Measurements from ENCODE around the gene CDK5R2.
A peak's percentile ranks its signal among the peaks of the same experiment; 100 is the strongest.

Gene CDK5R2

GRCh38 chr2:218980735-218981389, 21.4 kb downstream of the CDK5R2 start:
- H3K4me3 ChIP-seq (ENCODE audit: low read length) = no peak overlapping the region
- no peak for TF ChIP-seq CTCF (IDR thresholded peaks at IDR 0.05; ENCODE audit: insufficient read depth, low read depth, low read length, missing control alignments)
- DNase-seq (ENCODE audit: low read depth) = no peak

- DNase-seq (ENCODE audit: low read depth) = no peak
- TF ChIP-seq CTCF (IDR thresholded peaks at IDR 0.05; ENCODE audit: insufficient read depth, low read depth, low read length, missing control alignments) = no peak
- no peak overlapping the region for H3K4me3 ChIP-seq (ENCODE audit: low read length)
Measured at GRCh38 chr2:218981390-218981880, 22.0 kb downstream of the CDK5R2 start.

- TF ChIP-seq CTCF (IDR thresholded peaks at IDR 0.05; ENCODE audit: insufficient read depth, low read depth, low read length, missing control alignments) = no peak
- DNase-seq (ENCODE audit: low read depth) = peak; percentile 64
- H3K4me3 ChIP-seq (ENCODE audit: low read length) = no peak overlapping the region
Measured at GRCh38 chr2:218981881-218982585, 22.6 kb downstream of the CDK5R2 start.

GRCh38 chr2:218982586-218983262, 23.3 kb downstream of the CDK5R2 start:
- TF ChIP-seq CTCF (IDR thresholded peaks at IDR 0.05; ENCODE audit: insufficient read depth, low read depth, low read length, missing control alignments) = no peak
- DNase-seq (ENCODE audit: low read depth) = no peak
- H3K4me3 ChIP-seq (ENCODE audit: low read length) = no peak overlapping the region

- DNase-seq (ENCODE audit: low read depth) = no peak
- no peak overlapping the region for H3K4me3 ChIP-seq (ENCODE audit: low read length)
- TF ChIP-seq CTCF (IDR thresholded peaks at IDR 0.05; ENCODE audit: insufficient read depth, low read depth, low read length, missing control alignments) = no peak
Measured at GRCh38 chr2:218983263-218983933, 23.9 kb downstream of the CDK5R2 start.

- no peak for DNase-seq (ENCODE audit: low read depth)
- TF ChIP-seq CTCF (IDR thresholded peaks at IDR 0.05; ENCODE audit: insufficient read depth, low read depth, low read length, missing control alignments) = no peak
- no peak overlapping the region for H3K4me3 ChIP-seq (ENCODE audit: low read length)
Measured at GRCh38 chr2:218983934-218984238, 24.4 kb downstream of the CDK5R2 start.

Measured in epithelial cell of esophagus (primary cell).